ENCODE measurements around the gene C8G.

DNA sequence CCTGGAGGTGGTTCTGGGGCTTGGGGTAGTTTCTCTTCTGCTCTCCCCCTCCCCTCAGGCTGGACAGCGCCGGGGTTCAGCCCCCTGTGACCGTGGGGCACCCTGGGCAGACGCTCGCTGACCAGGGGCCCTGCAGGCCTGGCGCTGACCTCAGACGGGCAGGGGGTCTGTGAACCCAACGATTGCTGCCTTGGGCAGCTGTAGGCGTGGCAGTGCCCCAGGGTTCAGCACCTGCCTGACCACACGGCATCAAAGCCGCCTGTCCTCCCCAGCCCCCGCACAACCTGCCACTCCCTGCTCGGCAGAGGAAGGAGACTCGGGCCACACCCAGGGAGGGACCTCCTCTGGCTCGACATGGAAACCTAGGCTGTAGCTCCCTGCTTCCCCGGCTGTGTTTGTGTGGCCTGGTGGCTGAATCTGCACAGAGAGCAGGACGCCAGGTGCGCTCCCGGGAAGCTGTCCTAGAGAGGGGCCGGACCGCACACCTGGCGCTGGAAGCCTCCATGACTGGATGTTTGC lies 19.2 kb downstream of the C8G start:
- TF ChIP-seq EP300 (IDR thresholded peaks at IDR 0.05; ENCODE audit: borderline replicate concordance in 1 of 2, low read depth in 2 of 2, low read length in 2 of 2) = no peak
- no peak for TF ChIP-seq POLR2AphosphoS5 (IDR thresholded peaks at IDR 0.05; ENCODE audit: low read depth, low read length)
